K562 treated with DMSO at 1 percent for 48 hours (cell line): ENCODE results near the gene ULBP2. TPM values are rescaled to one million over a fixed set of nuclear protein-coding genes. Genes with fewer than 3 reads are reported as not detected.

Experiments used
- total RNA-seq: library from RNA; unstranded; fragments of 300-600 nt; gene quantifications from 2 replicates; pipeline ENCODE4 v1.2.3, GENCODE V29; 2022; ENCODE audit warnings: low replicate concordance; ENCODE audit errors: extremely low read depth

ULBP2 gene
- total RNA-seq: not detected in 2 replicates

GRCh38 chr6:149941583-149942460 lies at the start of gene ULBP2:
ULBP2 (plus strand) TSS chr6:149942014; CDS start chr6:149942073, 59 bp downstream.

GRCh38 chr6:149897855-149898744 lies 43.7 kb upstream of the ULBP2 start, which contains the start of gene RAET1E:
RAET1E (minus strand) TSS chr6:149898113; CDS start chr6:149890901, 7,212 bp downstream.

GRCh38 chr6:149922642-149923326 lies 19.0 kb upstream of the ULBP2 start, which contains the start of gene RAET1G:
RAET1G (minus strand) TSS chr6:149923121; CDS start chr6:149923010, 111 bp downstream.

GRCh38 chr6:149963462-149964307 lies 21.9 kb downstream of the ULBP2 start, which contains the start of gene ULBP1:
ULBP1 (plus strand) TSS chr6:149963943; CDS start chr6:149964050, 107 bp downstream.

Other genes starting within 250 kb of the ULBP2 start
- gene LATS1, start 223.9 kb upstream of the ULBP2 start, total RNA-seq: not detected in 2 replicates
- gene NUP43, start 195.5 kb upstream of the ULBP2 start, total RNA-seq: not detected in 2 replicates
- not detected in 2 replicates for gene PCMT1, start 192.3 kb upstream of the ULBP2 start, total RNA-seq
- gene LRP11, start 77.7 kb upstream of the ULBP2 start, total RNA-seq: not detected in 2 replicates
- gene RAET1E, start 43.9 kb upstream of the ULBP2 start, total RNA-seq: not detected in 2 replicates
- not detected in 2 replicates for gene RAET1G, start 18.9 kb upstream of the ULBP2 start, total RNA-seq
- not detected in 2 replicates for gene ULBP1, start 21.9 kb downstream of the ULBP2 start, total RNA-seq
- not detected in 2 replicates for gene RAET1L, start 83.5 kb downstream of the ULBP2 start, total RNA-seq
- gene ULBP3, start 127.1 kb downstream of the ULBP2 start, total RNA-seq: not detected in 2 replicates
- gene PPP1R14C, start 201.0 kb downstream of the ULBP2 start, total RNA-seq: not detected in 2 replicates